Measurements from ENCODE around the gene SEZ6.

SEZ6 gene

DNA sequence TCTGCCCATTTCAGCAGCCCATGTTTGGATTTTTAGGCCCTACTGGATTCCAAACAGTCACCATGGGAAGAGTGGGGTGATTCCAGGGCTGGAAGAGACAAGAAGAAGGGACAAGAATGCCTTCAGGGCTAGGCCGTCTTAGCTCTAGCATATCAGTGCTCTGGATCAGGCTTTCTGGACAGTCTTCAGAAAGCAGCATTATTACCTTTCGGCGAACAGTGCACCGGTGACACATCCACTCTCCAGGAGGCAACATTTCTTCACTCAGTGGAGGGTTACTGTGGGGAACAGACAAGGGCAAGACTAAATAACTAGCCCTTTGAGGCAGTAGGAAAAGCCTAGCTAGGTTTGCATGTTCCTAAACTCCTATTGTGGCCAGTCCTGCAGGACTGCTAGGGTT is 79.0 kb downstream of the SEZ6 start:
- H3K4me1 ChIP-seq (ENCODE audit: control insufficient read depth, insufficient read depth, low read length, unreplicated experiment), result peaks cover 31% of the 10 kb centered on the region
- peak overlapping the region; percentile 91 for H3K27ac ChIP-seq (ENCODE audit: low read depth, low read length)
- no peaks in the 10 kb centered on the region for H3K27me3 ChIP-seq (ENCODE audit: insufficient read depth, low read length)
- no peak overlapping the region for H3K4me3 ChIP-seq (ENCODE audit: low read depth, low read length)
- peaks cover 38% of the 10 kb centered on the region for H3K36me3 ChIP-seq (ENCODE audit: insufficient read depth, low read length)
- H3K79me2 ChIP-seq (ENCODE audit: control insufficient read depth, insufficient read depth, low read length, unreplicated experiment), result peaks cover 51% of the 10 kb centered on the region
- H2AFZ ChIP-seq (ENCODE audit: low read length, unreplicated experiment), result no peak overlapping the region

DNA sequence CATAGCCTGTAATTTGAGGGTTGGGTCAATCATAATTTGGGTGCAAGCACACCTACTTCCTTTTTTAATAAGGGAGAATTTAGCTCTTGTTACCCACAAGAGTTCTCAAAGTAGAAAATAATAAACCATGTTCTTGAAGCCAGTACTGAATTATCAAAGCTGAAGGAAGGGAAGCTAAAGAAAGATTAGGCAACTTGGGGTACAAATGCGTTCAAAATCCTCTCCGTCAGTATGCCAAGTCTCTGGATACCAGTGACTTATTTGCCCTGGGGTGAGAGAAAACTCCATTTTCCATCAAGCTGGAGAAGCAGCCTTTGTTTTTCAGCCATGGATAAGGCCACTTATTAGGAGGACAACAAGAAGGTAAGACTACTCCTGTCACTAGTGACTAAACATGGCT is 79.5 kb downstream of the SEZ6 start:
- Histone ChIP-seq H3K79me2 (ENCODE audit: control insufficient read depth, insufficient read depth, low read length, unreplicated experiment) (peaks cover 47% of the 10 kb centered on the region), H3K27me3 (ENCODE audit: insufficient read depth, low read length) (no peaks in the 10 kb centered on the region), H2AFZ (ENCODE audit: low read length, unreplicated experiment) (no peak overlapping the region), H3K4me3 (ENCODE audit: low read depth, low read length) (peak overlapping the region; percentile 26; the same call in 1 of the 2 replicates), H3K4me1 (ENCODE audit: control insufficient read depth, insufficient read depth, low read length, unreplicated experiment) (peaks cover 31% of the 10 kb centered on the region), H3K27ac (ENCODE audit: low read depth, low read length) (peak overlapping the region; percentile 91), H3K36me3 (ENCODE audit: insufficient read depth, low read length) (peaks cover 42% of the 10 kb centered on the region)

GRCh38 chr17:28925912-28926365 is 79.9 kb downstream of the SEZ6 start:
- H2AFZ ChIP-seq (ENCODE audit: low read length, unreplicated experiment), result no peak overlapping the region
- peak overlapping the region; percentile 50; the same call in 1 of the 2 replicates for H3K4me3 ChIP-seq (ENCODE audit: low read depth, low read length)
- H3K27ac ChIP-seq (ENCODE audit: low read depth, low read length), result peak overlapping the region; percentile 91
- peaks cover 44% of the 10 kb centered on the region for H3K79me2 ChIP-seq (ENCODE audit: control insufficient read depth, insufficient read depth, low read length, unreplicated experiment)
- no peaks in the 10 kb centered on the region for H3K27me3 ChIP-seq (ENCODE audit: insufficient read depth, low read length)
- peaks cover 31% of the 10 kb centered on the region for H3K4me1 ChIP-seq (ENCODE audit: control insufficient read depth, insufficient read depth, low read length, unreplicated experiment)
- peaks cover 46% of the 10 kb centered on the region for H3K36me3 ChIP-seq (ENCODE audit: insufficient read depth, low read length)

DNA sequence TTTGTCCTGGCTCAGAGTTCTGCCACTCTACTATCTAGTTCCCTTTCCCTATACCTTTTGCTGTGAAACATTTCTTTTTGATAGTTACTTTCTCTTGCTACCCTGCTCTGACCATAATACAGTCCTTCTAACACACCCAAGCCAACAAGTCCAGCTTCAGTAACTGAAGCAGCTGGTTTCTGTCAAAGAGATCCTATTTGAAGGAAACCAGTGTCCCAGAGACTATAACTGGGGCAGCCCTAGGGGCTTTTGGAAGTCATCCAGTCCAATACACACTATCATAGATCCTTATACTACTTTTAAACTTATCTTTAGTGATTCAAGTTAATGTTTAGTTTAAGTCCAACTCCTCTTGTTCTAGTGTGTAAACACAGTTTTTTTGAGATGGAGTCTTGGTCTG is 85.6 kb downstream of the SEZ6 start:
- no peak overlapping the region for H3K27ac ChIP-seq (ENCODE audit: low read depth, low read length)
- peaks cover 61% of the 10 kb centered on the region for H3K36me3 ChIP-seq (ENCODE audit: insufficient read depth, low read length)
- H3K79me2 ChIP-seq (ENCODE audit: control insufficient read depth, insufficient read depth, low read length, unreplicated experiment), result peaks cover 14% of the 10 kb centered on the region

GRCh38 chr17:28918295-28918694 is 87.5 kb downstream of the SEZ6 start:
- H3K79me2 ChIP-seq (ENCODE audit: control insufficient read depth, insufficient read depth, low read length, unreplicated experiment), result no peaks in the 10 kb centered on the region
- H3K36me3 ChIP-seq (ENCODE audit: insufficient read depth, low read length), result peaks cover 64% of the 10 kb centered on the region
- no peak overlapping the region for H3K4me3 ChIP-seq (ENCODE audit: low read depth, low read length)
- H3K27ac ChIP-seq (ENCODE audit: low read depth, low read length), result no peak overlapping the region
- no peaks in the 10 kb centered on the region for H3K27me3 ChIP-seq (ENCODE audit: insufficient read depth, low read length)
- H3K4me1 ChIP-seq (ENCODE audit: control insufficient read depth, insufficient read depth, low read length, unreplicated experiment), result peaks cover 4% of the 10 kb centered on the region
- no peak overlapping the region for H2AFZ ChIP-seq (ENCODE audit: low read length, unreplicated experiment)

More for the DNA sequence above, 85.6 kb downstream of the SEZ6 start:
- no peaks in the 10 kb centered on the region for H3K27me3 ChIP-seq (ENCODE audit: insufficient read depth, low read length)
- H3K4me3 ChIP-seq (ENCODE audit: low read depth, low read length), result no peak overlapping the region
- peaks cover 8% of the 10 kb centered on the region for H3K4me1 ChIP-seq (ENCODE audit: control insufficient read depth, insufficient read depth, low read length, unreplicated experiment)
- H2AFZ ChIP-seq (ENCODE audit: low read length, unreplicated experiment), result no peak overlapping the region

GRCh38 chr17:28917465-28917864 is 88.4 kb downstream of the SEZ6 start:
- no peaks in the 10 kb centered on the region for H3K27me3 ChIP-seq (ENCODE audit: insufficient read depth, low read length)
- no peaks in the 10 kb centered on the region for H3K79me2 ChIP-seq (ENCODE audit: control insufficient read depth, insufficient read depth, low read length, unreplicated experiment)
- H3K27ac ChIP-seq (ENCODE audit: low read depth, low read length), result no peak overlapping the region
- no peak overlapping the region for H2AFZ ChIP-seq (ENCODE audit: low read length, unreplicated experiment)
- peaks cover 67% of the 10 kb centered on the region for H3K36me3 ChIP-seq (ENCODE audit: insufficient read depth, low read length)
- no peak overlapping the region for H3K4me3 ChIP-seq (ENCODE audit: low read depth, low read length)
- H3K4me1 ChIP-seq (ENCODE audit: control insufficient read depth, insufficient read depth, low read length, unreplicated experiment), result peaks cover 4% of the 10 kb centered on the region

DNA sequence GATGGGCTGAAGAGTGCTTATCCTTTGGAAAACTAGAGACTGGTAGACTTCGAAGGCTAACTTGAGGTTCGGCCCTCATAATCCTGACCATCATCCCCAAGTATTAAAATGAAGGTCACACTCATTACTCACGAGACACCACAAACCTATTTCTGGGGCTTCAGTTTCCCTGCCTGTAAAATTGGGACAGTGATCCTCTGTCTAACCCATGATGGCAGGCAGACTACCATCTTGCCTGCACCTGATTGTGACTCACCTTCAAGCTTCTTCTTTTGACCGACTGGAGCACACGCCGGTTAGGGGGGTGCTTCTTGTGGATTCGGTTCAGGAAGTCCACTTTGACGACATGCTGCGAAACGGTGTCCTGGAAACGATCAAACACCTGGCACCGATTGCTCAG is 88.8 kb downstream of the SEZ6 start:
- peaks cover 67% of the 10 kb centered on the region for H3K36me3 ChIP-seq (ENCODE audit: insufficient read depth, low read length)
- H3K4me1 ChIP-seq (ENCODE audit: control insufficient read depth, insufficient read depth, low read length, unreplicated experiment), result peaks cover 4% of the 10 kb centered on the region
- H3K79me2 ChIP-seq (ENCODE audit: control insufficient read depth, insufficient read depth, low read length, unreplicated experiment), result no peaks in the 10 kb centered on the region
- no peak overlapping the region for H2AFZ ChIP-seq (ENCODE audit: low read length, unreplicated experiment)
- H3K27me3 ChIP-seq (ENCODE audit: insufficient read depth, low read length), result no peaks in the 10 kb centered on the region
- no peak overlapping the region for H3K4me3 ChIP-seq (ENCODE audit: low read depth, low read length)
- no peak overlapping the region for H3K27ac ChIP-seq (ENCODE audit: low read depth, low read length)

- Histone ChIP-seq H3K27ac (ENCODE audit: low read depth, low read length) (no peak overlapping the region), H3K36me3 (ENCODE audit: insufficient read depth, low read length) (peaks cover 67% of the 10 kb centered on the region)
Observed at GRCh38 chr17:28916302-28916934, 89.4 kb downstream of the SEZ6 start.

DNA sequence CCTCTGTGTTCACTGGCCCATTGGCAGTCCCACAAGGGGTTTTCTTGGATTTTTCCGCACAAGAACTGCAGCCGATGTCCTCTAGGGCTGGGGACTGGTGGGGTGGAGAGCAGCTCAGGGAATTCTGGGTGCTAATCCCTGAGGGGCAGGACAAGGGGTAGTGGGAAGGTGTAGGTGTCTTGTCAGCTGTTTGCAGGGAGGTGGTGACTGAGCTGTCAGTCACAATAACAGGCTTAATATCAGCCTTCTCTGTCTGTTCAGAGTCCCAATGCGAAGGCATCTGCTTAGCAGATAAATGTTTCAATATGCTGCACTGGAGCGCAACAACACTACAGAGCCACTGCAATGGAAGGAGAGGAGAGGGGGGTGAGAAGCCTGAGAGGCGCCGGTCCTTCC is 92.9 kb downstream of the SEZ6 start:
- H2AFZ ChIP-seq (ENCODE audit: low read length, unreplicated experiment), result no peak overlapping the region
- H3K79me2 ChIP-seq (ENCODE audit: control insufficient read depth, insufficient read depth, low read length, unreplicated experiment), result no peaks in the 10 kb centered on the region
- H3K4me3 ChIP-seq (ENCODE audit: low read depth, low read length), result no peak overlapping the region
- H3K27me3 ChIP-seq (ENCODE audit: insufficient read depth, low read length), result no peaks in the 10 kb centered on the region
- H3K36me3 ChIP-seq (ENCODE audit: insufficient read depth, low read length), result peaks cover 66% of the 10 kb centered on the region
- H3K27ac ChIP-seq (ENCODE audit: low read depth, low read length), result no peak overlapping the region
- H3K4me1 ChIP-seq (ENCODE audit: control insufficient read depth, insufficient read depth, low read length, unreplicated experiment), result peaks cover 14% of the 10 kb centered on the region

More at GRCh38 chr17:28916302-28916934, 89.4 kb downstream of the SEZ6 start:
- Histone ChIP-seq H3K79me2 (ENCODE audit: control insufficient read depth, insufficient read depth, low read length, unreplicated experiment) (no peaks in the 10 kb centered on the region), H2AFZ (ENCODE audit: low read length, unreplicated experiment) (no peak overlapping the region), H3K27me3 (ENCODE audit: insufficient read depth, low read length) (no peaks in the 10 kb centered on the region), H3K4me3 (ENCODE audit: low read depth, low read length) (no peak overlapping the region), H3K4me1 (ENCODE audit: control insufficient read depth, insufficient read depth, low read length, unreplicated experiment) (peaks cover 4% of the 10 kb centered on the region)

- Histone ChIP-seq H3K4me1 (ENCODE audit: control insufficient read depth, insufficient read depth, low read length, unreplicated experiment) (peaks cover 14% of the 10 kb centered on the region), H3K27me3 (ENCODE audit: insufficient read depth, low read length) (no peaks in the 10 kb centered on the region), H3K36me3 (ENCODE audit: insufficient read depth, low read length) (peaks cover 67% of the 10 kb centered on the region), H3K4me3 (ENCODE audit: low read depth, low read length) (no peak overlapping the region), H3K27ac (ENCODE audit: low read depth, low read length) (no peak overlapping the region), H2AFZ (ENCODE audit: low read length, unreplicated experiment) (no peak overlapping the region), H3K79me2 (ENCODE audit: control insufficient read depth, insufficient read depth, low read length, unreplicated experiment) (no peaks in the 10 kb centered on the region)
Observed at GRCh38 chr17:28912281-28912937, 93.4 kb downstream of the SEZ6 start.

Data from ACC112 (cell line).